Liver (tissue), 9 donors: ENCODE measurements around the gene BTG4. TPM values are rescaled to one million over a fixed set of nuclear protein-coding genes. Genes with fewer than 3 reads are reported as not detected.

Source experiments
- DNase-seq: peaks from one replicate; pipeline ENCODE4 v3.0.0-alpha.2; 2017; ENCODE audit warnings: low spot score
- H3K27ac ChIP-seq, 2 donors: one replicate each; pipeline ENCODE4 v1.7.0; 2013; ENCODE audit warnings: inconsistent platforms in 2 of 2, low read length in 2 of 2, control low read depth in 1 of 2, low read depth in 1 of 2, mild to moderate bottlenecking in 1 of 2
- H3K27me3 ChIP-seq, 4 donors: one replicate each; pipeline versions ENCODE4 v1.6.1 to v1.7.0; 2013; ENCODE audit warnings: low read length in 3 of 4, inconsistent platforms in 1 of 4, mild to moderate bottlenecking in 1 of 4, moderate library complexity in 1 of 4; ENCODE audit not compliant: control insufficient read depth in 4 of 4, insufficient read depth in 4 of 4
- H3K36me3 ChIP-seq, 4 donors: one replicate each; pipeline versions ENCODE4 v1.6.1 to v1.7.0; 2013; ENCODE audit warnings: low read length in 3 of 4, mild to moderate bottlenecking in 3 of 4, low read depth in 1 of 4, moderate library complexity in 1 of 4; ENCODE audit not compliant: control insufficient read depth in 4 of 4, insufficient read depth in 3 of 4
- H3K4me1 ChIP-seq, 4 donors: one replicate each; pipeline versions ENCODE4 v1.6.1 to v1.7.0; 2013; ENCODE audit warnings: low read length in 3 of 4, mild to moderate bottlenecking in 3 of 4, moderate library complexity in 1 of 4; ENCODE audit not compliant: control insufficient read depth in 4 of 4, insufficient read depth in 4 of 4
- H3K4me3 ChIP-seq, 3 donors: one replicate each; pipeline versions ENCODE4 v1.6.1 to v1.7.0; 2013; ENCODE audit warnings: low read length in 3 of 3, control low read depth in 1 of 3, low read depth in 1 of 3, mild to moderate bottlenecking in 1 of 3
- H3K9ac ChIP-seq, 2 donors: one replicate each; pipeline ENCODE4 v1.7.0; 2013; ENCODE audit warnings: low read length in 2 of 2, mild to moderate bottlenecking in 2 of 2, moderate library complexity in 2 of 2, control low read depth in 1 of 2, low read depth in 1 of 2
- H3K9me3 ChIP-seq, 4 donors: one replicate each; pipeline versions ENCODE4 v1.6.1 to v1.7.0; 2013; ENCODE audit warnings: low read length in 3 of 4; ENCODE audit not compliant: control insufficient read depth in 4 of 4
- CTCF ChIP-seq: fragments of 150-350 bp; IDR thresholded peaks from 2 replicates; pipeline ENCODE4 v1.5.1; 2017; ENCODE audit warnings: improper control_type of control experiment, low read depth, low read length; ENCODE audit not compliant: missing input control
- EGR1 ChIP-seq, 2 donors: IDR thresholded peaks; 2 replicates each; pipeline ENCODE4 v1.6.1; 2016 to 2018; ENCODE audit warnings: antibody characterized with exemption in 2 of 2, low read depth in 2 of 2
- FOXA1 ChIP-seq: IDR thresholded peaks from 2 replicates; pipeline ENCODE4 v1.6.1; 2016; ENCODE audit warnings: antibody characterized with exemption
- FOXA2 ChIP-seq: IDR thresholded peaks from 2 replicates; pipeline ENCODE4 v1.6.1; 2016; ENCODE audit warnings: antibody characterized with exemption
- GABPA ChIP-seq, 2 donors: IDR thresholded peaks in 1 of 2; conservative IDR thresholded peaks in 1 of 2; 2 replicates each; pipeline ENCODE4 v1.6.1; 2016; ENCODE audit warnings: antibody characterized with exemption in 2 of 2, mild to moderate bottlenecking in 1 of 2, moderate library complexity in 1 of 2
- HNF4A ChIP-seq, 2 donors: conservative IDR thresholded peaks; 2 replicates each; pipeline ENCODE4 v1.6.1; 2016; ENCODE audit warnings: antibody characterized with exemption in 2 of 2, mild to moderate bottlenecking in 2 of 2
- HNF4G ChIP-seq: IDR thresholded peaks from 2 replicates; pipeline ENCODE4 v1.6.1; 2016; ENCODE audit warnings: antibody characterized with exemption
- NR2F2 ChIP-seq: IDR thresholded peaks from 2 replicates; pipeline ENCODE4 v1.6.1; 2016; ENCODE audit warnings: antibody characterized with exemption
- RAD21 ChIP-seq, 2 donors: IDR thresholded peaks; 2 replicates each; pipeline ENCODE4 v1.6.1; 2016; ENCODE audit warnings: antibody characterized with exemption in 2 of 2, mild to moderate bottlenecking in 2 of 2
- REST ChIP-seq: IDR thresholded peaks from 2 replicates; pipeline ENCODE4 v1.6.1; 2016; ENCODE audit warnings: antibody characterized with exemption, mild to moderate bottlenecking
- RXRA ChIP-seq, 2 donors: IDR thresholded peaks; 2 replicates each; pipeline ENCODE4 v1.6.1; 2017 to 2018; ENCODE audit warnings: antibody characterized with exemption in 2 of 2, mild to moderate bottlenecking in 1 of 2
- SP1 ChIP-seq: IDR thresholded peaks from 2 replicates; pipeline ENCODE4 v1.6.1; 2018; ENCODE audit warnings: antibody characterized with exemption, mild to moderate bottlenecking
- TAF1 ChIP-seq: conservative IDR thresholded peaks from 2 replicates; pipeline ENCODE4 v1.6.1; 2016; ENCODE audit warnings: antibody characterized with exemption, mild to moderate bottlenecking
- ZBTB33 ChIP-seq: IDR thresholded peaks from 2 replicates; pipeline ENCODE4 v1.6.1; 2016; ENCODE audit warnings: antibody characterized with exemption
- WGBS: extraction: QIAGEN DNeasy Blood & Tissue Kit; methylation state at CpG from one replicate; pipeline ENCODE4 v1.1.7; 2013; 5-methylcytosine and 5-hydroxymethylcytosine counted together
- polyA plus RNA-seq, 2 donors: library from polyadenylated mRNA; stranded (reverse) in 1 of 2; unstranded in 1 of 2; fragments of 200-250 nt in 1 of 2; fragments of >200 nt in 1 of 2; fragmentation: Nextera tagmentation in 1 of 2; extraction: Ambion mirVana in 1 of 2; gene quantifications; one replicate each; pipeline versions ENCODE4 v1.2.1 to v1.2.3, GENCODE V29; 2013 to 2015
- total RNA-seq, 2 donors: library from RNA; depleted of rRNA; stranded (reverse); fragments of >200 nt; gene quantifications; one replicate each; pipeline ENCODE4 v1.2.3, GENCODE V29; 2014
- donor health status: healthy.
- donor health status: healthy.
- donor health status: healthy.
- donor health status: healthy.
- donor health status: healthy.

BTG4 gene
- total and polyA plus RNA-seq, 4 donors, result not detected

GRCh38 chr11:111561306-111561705, 49.1 kb upstream of the BTG4 start:
- Histone ChIP-seq H3K9ac (no peak overlapping the region), H3K36me3 (no peaks in the 10 kb centered on the region), H3K9me3 (no peaks in the 10 kb centered on the region), H3K4me1 (no peaks in the 10 kb centered on the region), H3K27me3 (no peaks in the 10 kb centered on the region), H3K4me3 (no peak overlapping the region), H3K27ac (no peak overlapping the region)
- WGBS, result 91% methylated on average over 3 of the region's 3 CpGs
- no peak for DNase-seq
- no peak for TF ChIP-seq HNF4A (conservative IDR thresholded peaks at IDR 0.05)
- TF ChIP-seq NR2F2, result no peak
- TF ChIP-seq SP1, result no peak

- WGBS, result 86% methylated on average over 3 of the region's 3 CpGs
- Histone ChIP-seq H3K27ac (no peak overlapping the region), H3K27me3 (no peaks in the 10 kb centered on the region), H3K4me1 (no peaks in the 10 kb centered on the region), H3K4me3 (no peak overlapping the region), H3K36me3 (no peaks in the 10 kb centered on the region), H3K9ac (no peak overlapping the region), H3K9me3 (peaks cover 0 to 2% (median 0%) of the 10 kb centered on the region in 4 donors)
- no peak for DNase-seq
- TF ChIP-seq SP1 (no peak), CTCF (no peak), ZBTB33 (no peak), FOXA2 (no peak), RAD21 (IDR thresholded peaks at IDR 0.05) (no peak), TAF1 (no peak), GABPA (IDR thresholded peaks at IDR 0.05 in 1 of 2, conservative IDR thresholded peaks at IDR 0.05 in 1 of 2) (no peak), RXRA (IDR thresholded peaks at IDR 0.05) (no peak), REST (no peak), FOXA1 (no peak), HNF4G (no peak), EGR1 (IDR thresholded peaks at IDR 0.05; ENCODE audit: low read depth in 2 of 2) (no peak)
These were observed 48.6 kb upstream of the BTG4 start for GRCh38 chr11:111560800-111561199.
